ENCODE measurements around the gene APBB1.
A peak's percentile ranks its signal among the peaks of the same experiment; 100 is the strongest.

Gene APBB1

DNA sequence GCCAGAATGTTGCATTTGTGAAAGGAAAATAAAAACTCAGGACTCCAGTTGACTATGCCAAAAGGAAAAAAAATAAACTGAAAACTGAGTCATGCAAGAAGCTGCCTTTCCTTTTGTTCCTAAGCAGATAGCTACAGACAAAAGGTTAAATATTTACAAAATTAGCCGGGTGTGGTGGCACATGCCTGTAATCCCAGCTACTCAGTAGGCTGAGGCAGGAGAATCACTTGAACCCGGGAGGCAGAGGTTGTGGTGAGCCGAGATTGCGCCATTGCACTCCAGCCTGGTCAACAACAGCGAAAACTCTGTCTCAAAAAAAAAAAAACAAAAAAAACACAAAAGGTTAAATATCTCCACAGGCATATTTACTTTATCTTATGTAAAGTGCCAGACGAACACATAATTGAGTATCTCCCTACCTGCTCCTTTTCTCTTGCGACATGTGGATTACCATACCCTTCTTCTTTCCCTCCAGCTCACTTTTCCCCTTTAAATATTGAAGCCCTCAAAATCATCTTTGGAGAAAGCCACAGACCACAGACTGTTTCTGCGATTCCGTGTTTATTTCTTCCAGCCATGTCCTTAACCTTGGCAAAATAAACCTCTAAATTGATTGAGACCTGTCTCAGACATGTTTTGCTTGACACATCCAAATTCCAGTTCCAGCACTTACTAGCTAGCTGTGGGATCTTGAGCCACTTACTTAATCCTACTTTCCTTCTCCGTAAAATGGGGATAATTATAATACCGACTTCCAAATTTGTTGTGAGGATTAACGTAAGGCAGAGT, 30.9 kb downstream of the APBB1 start:
- TF ChIP-seq, protein P1, sequence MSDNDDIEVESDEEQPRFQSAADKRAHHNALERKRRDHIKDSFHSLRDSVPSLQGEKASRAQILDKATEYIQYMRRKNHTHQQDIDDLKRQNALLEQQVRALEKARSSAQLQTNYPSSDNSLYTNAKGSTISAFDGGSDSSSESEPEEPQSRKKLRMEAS (IDR thresholded peaks at IDR 0.05) = no peak
- TF ChIP-seq TAF1 (IDR thresholded peaks at IDR 0.05; ENCODE audit: low read depth) = no peak
- no peak for TF ChIP-seq CREB1 (IDR thresholded peaks at IDR 0.05; ENCODE audit: low read depth)
- TF ChIP-seq FOXM1 (IDR thresholded peaks at IDR 0.05; ENCODE audit: borderline replicate concordance, low read depth) = no peak
- TF ChIP-seq, protein P2, sequence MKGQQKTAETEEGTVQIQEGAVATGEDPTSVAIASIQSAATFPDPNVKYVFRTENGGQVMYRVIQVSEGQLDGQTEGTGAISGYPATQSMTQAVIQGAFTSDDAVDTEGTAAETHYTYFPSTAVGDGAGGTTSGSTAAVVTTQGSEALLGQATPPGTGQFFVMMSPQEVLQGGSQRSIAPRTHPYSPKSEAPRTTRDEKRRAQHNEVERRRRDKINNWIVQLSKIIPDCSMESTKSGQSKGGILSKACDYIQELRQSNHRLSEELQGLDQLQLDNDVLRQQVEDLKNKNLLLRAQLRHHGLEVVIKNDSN (IDR thresholded peaks at IDR 0.05) = no peak
- TF ChIP-seq YY1 (IDR thresholded peaks at IDR 0.05; ENCODE audit: low read depth) = no peak
- no peak for TF ChIP-seq RAD21 (IDR thresholded peaks at IDR 0.05; ENCODE audit: low read depth)
- no peak for TF ChIP-seq ZBTB7A (IDR thresholded peaks at IDR 0.05; ENCODE audit: low read depth)
- no peak for TF ChIP-seq EP300 (IDR thresholded peaks at IDR 0.05; ENCODE audit: borderline replicate concordance)
- TF ChIP-seq NFIC (IDR thresholded peaks at IDR 0.05) = no peak
- no peak for TF ChIP-seq TEAD4 (IDR thresholded peaks at IDR 0.05)
- no peak for TF ChIP-seq TCF12 (IDR thresholded peaks at IDR 0.05; ENCODE audit: low read depth)

DNA sequence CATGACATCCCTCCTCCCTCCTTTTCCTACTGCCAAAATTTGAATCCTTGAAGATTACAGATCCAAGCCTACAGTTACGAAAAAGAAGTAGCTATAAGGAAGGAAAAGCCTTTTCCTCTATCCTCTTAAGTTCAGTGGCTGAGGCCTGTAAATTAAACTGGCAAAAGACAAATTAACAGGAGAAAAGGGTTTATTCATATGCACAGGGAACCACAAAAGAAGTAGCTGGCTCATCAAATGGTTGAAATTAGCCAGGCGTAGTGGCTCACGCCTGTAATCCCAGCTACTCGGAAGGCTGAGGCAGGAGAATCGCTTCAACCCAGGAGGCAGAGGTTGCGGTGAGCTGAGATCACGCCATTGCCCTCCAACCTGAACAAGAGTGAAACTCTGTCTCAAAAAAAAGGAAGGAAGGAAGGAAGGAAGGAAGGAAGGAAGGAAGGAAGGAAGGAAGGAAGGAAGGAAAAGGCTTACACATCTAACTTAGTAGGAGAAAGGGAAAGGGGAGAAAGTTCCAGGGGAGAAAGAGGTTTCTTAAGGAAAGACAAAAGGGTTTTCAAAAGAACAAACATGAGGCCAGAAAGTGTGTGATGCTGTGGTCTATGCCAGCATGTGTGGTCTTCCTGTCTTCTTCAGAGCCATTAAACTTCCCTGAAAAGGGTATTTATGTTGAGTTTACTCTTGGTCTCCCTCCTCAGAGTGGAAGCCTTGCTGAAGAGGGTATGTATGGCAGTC, 33.7 kb downstream of the APBB1 start:
- no peak for TF ChIP-seq CREB1 (IDR thresholded peaks at IDR 0.05; ENCODE audit: low read depth)
- no peak for TF ChIP-seq YY1 (IDR thresholded peaks at IDR 0.05; ENCODE audit: low read depth)
- TF ChIP-seq NFIC (IDR thresholded peaks at IDR 0.05) = no peak

DNA sequence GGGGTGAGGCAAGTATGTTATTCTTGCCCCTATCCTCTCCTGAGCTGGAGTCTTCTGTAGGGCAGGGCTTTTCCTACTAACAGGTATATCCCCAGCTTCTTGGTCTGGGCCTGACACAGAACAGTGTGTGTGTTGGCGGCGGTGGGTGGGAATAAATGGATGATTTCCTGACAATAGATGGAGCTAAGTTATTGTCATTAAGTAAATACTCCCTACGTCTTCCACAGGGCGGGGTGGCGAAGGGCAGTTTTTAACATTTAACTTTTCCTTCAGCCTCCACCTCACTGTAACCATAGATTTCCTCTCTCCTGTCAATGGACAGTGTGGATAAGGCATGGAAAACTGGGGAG, 40.3 kb downstream of the APBB1 start:
- TF ChIP-seq EP300 (IDR thresholded peaks at IDR 0.05; ENCODE audit: borderline replicate concordance) (no peak), TAF1 (IDR thresholded peaks at IDR 0.05; ENCODE audit: low read depth) (no peak), FOXM1 (IDR thresholded peaks at IDR 0.05; ENCODE audit: borderline replicate concordance, low read depth) (no peak), CREB1 (IDR thresholded peaks at IDR 0.05; ENCODE audit: low read depth) (no peak), TCF12 (IDR thresholded peaks at IDR 0.05; ENCODE audit: low read depth) (no peak), ZBTB7A (IDR thresholded peaks at IDR 0.05; ENCODE audit: low read depth) (no peak), NFIC (IDR thresholded peaks at IDR 0.05) (no peak), CEBPB (IDR thresholded peaks at IDR 0.05) (no peak), RAD21 (IDR thresholded peaks at IDR 0.05; ENCODE audit: low read depth) (no peak)
- TF ChIP-seq, protein P2 (IDR thresholded peaks at IDR 0.05) = no peak
- TF ChIP-seq, protein P1 (IDR thresholded peaks at IDR 0.05) = no peak

DNA sequence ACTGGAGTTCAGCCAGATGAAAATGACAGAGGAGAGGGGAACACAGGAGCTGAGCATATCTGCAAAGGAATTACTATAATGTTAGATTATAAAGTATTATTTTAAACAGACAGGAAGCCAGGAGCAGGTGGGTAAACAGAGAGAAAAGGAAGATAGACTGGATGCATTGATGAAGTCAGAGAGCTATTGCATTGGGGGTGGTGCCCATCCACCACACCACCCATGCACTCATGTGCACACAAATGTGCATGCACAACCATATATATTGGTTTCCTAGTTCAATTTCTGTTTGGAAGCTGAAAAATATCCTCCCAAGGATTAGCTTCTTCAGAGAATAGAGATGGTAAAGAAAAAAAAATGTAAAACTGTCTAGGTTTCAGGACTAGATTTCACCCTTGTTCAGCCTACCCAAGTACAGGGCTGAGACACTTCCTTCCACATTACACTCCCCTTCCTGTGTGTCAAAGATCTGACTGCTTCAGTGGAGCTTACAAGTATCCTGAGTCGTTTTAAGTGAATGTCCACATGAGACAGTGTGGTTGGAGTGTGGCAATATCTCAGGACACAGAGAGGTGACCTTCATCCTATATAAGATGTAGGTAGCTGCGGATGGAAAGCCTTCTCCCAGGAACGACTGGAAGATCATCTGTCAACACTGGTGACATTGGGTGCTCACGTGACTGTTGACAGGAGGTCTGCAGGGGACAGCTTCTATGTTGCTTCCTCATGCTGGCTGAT, 40.8 kb downstream of the APBB1 start:
- TF ChIP-seq EGR1 (IDR thresholded peaks at IDR 0.05) = no peak
- TF ChIP-seq, protein P2 (IDR thresholded peaks at IDR 0.05) = peak; percentile 15; the same call in 1 of the 2 replicates

DNA sequence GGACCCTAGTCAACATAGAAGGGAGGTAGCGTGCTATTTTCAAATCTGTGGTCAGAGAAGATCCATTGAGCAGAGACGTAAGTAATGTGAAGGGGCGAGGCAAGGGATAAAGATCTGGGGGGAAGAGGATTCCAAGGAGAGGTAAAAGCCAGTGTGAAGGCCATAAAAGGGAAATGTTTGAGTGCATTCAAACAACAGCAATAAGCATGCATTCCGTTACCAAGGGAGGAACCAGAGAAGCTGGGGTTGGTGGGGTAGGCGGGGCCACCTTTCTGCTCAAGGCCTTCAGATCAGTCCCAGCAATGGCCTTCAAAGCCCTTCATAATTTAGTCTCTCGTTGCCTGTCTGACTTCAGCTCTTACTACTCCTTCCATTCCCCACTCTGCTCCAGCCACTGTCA, 47.1 kb downstream of the APBB1 start:
- TF ChIP-seq CEBPB (IDR thresholded peaks at IDR 0.05) = no peak
- no peak for TF ChIP-seq YY1 (IDR thresholded peaks at IDR 0.05; ENCODE audit: low read depth)
- no peak for TF ChIP-seq NFIC (IDR thresholded peaks at IDR 0.05)
- TF ChIP-seq, protein P2 (IDR thresholded peaks at IDR 0.05) = no peak
- TF ChIP-seq CREB1 (IDR thresholded peaks at IDR 0.05; ENCODE audit: low read depth) = no peak
- TF ChIP-seq FOXM1 (IDR thresholded peaks at IDR 0.05; ENCODE audit: borderline replicate concordance, low read depth) = no peak
- no peak for TF ChIP-seq TEAD4 (IDR thresholded peaks at IDR 0.05)
- TF ChIP-seq, protein P1 (IDR thresholded peaks at IDR 0.05) = no peak
- no peak for TF ChIP-seq TCF12 (IDR thresholded peaks at IDR 0.05; ENCODE audit: low read depth)
- TF ChIP-seq EP300 (IDR thresholded peaks at IDR 0.05; ENCODE audit: borderline replicate concordance) = no peak
- TF ChIP-seq RAD21 (IDR thresholded peaks at IDR 0.05; ENCODE audit: low read depth) = no peak
- no peak for TF ChIP-seq ZBTB7A (IDR thresholded peaks at IDR 0.05; ENCODE audit: low read depth)
- no peak for TF ChIP-seq EGR1 (IDR thresholded peaks at IDR 0.05)
- no peak for TF ChIP-seq TAF1 (IDR thresholded peaks at IDR 0.05; ENCODE audit: low read depth)
- TF ChIP-seq, protein P3, sequence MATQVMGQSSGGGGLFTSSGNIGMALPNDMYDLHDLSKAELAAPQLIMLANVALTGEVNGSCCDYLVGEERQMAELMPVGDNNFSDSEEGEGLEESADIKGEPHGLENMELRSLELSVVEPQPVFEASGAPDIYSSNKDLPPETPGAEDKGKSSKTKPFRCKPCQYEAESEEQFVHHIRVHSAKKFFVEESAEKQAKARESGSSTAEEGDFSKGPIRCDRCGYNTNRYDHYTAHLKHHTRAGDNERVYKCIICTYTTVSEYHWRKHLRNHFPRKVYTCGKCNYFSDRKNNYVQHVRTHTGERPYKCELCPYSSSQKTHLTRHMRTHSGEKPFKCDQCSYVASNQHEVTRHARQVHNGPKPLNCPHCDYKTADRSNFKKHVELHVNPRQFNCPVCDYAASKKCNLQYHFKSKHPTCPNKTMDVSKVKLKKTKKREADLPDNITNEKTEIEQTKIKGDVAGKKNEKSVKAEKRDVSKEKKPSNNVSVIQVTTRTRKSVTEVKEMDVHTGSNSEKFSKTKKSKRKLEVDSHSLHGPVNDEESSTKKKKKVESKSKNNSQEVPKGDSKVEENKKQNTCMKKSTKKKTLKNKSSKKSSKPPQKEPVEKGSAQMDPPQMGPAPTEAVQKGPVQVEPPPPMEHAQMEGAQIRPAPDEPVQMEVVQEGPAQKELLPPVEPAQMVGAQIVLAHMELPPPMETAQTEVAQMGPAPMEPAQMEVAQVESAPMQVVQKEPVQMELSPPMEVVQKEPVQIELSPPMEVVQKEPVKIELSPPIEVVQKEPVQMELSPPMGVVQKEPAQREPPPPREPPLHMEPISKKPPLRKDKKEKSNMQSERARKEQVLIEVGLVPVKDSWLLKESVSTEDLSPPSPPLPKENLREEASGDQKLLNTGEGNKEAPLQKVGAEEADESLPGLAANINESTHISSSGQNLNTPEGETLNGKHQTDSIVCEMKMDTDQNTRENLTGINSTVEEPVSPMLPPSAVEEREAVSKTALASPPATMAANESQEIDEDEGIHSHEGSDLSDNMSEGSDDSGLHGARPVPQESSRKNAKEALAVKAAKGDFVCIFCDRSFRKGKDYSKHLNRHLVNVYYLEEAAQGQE (IDR thresholded peaks at IDR 0.05; ENCODE audit: low read depth) = no peak
